HepG2 (cell line): ENCODE results near the gene TYMS. TPM values are rescaled to one million over a fixed set of nuclear protein-coding genes. Genes with fewer than 3 reads are reported as not detected.
A peak's percentile ranks its signal among the peaks of the same experiment; 100 is the strongest.

Source experiments
- GABPB1 ChIP-seq: IDR thresholded peaks from 2 replicates; pipeline ENCODE4 v1.6.1; 2016; ENCODE audit warnings: mild to moderate bottlenecking, missing genetic modification reagents, moderate library complexity, missing compliant biosample characterization
- HOXA7 ChIP-seq: sonication (generic); formaldehyde crosslinking; IDR thresholded peaks from 2 replicates; pipeline ENCODE4 v1.8.1; 2022; ENCODE audit warnings: mild to moderate bottlenecking, missing genetic modification reagents, moderate library complexity
- SMYD3 ChIP-seq: sonication (generic); formaldehyde crosslinking; IDR thresholded peaks from 2 replicates; pipeline ENCODE4 v1.8.1; 2023; ENCODE audit warnings: mild to moderate bottlenecking, missing genetic modification reagents
- TBX3 ChIP-seq: fragments of 450-650 bp; IDR thresholded peaks from 2 replicates; pipeline ENCODE4 v1.6.1; 2017; ENCODE audit warnings: antibody characterized with exemption, mild to moderate bottlenecking, inconsistent platforms, borderline replicate concordance
- TEF ChIP-seq: sonication (generic); formaldehyde crosslinking; IDR thresholded peaks from 2 replicates; pipeline ENCODE4 v1.5.0; 2020; ENCODE audit warnings: missing genetic modification reagents
- XBP1 ChIP-seq: sonication (generic); formaldehyde crosslinking; IDR thresholded peaks from 2 replicates; pipeline ENCODE4 v1.5.0; 2020; ENCODE audit warnings: missing genetic modification reagents
- ZBTB40 ChIP-seq, 2 experiments: fragments of 450-650 bp in 1 of 2; sonication (generic) in 1 of 2; formaldehyde crosslinking in 1 of 2; IDR thresholded peaks; 2 replicates each; pipeline versions ENCODE4 v1.6.1 to v1.8.0; 2016 to 2022; ENCODE audit warnings: antibody characterized with exemption in 1 of 2, mild to moderate bottlenecking in 1 of 2, missing genetic modification reagents in 1 of 2
- ZNF317 ChIP-seq: sonication (generic); formaldehyde crosslinking; IDR thresholded peaks from 2 replicates; pipeline ENCODE4 v1.5.0; 2020; ENCODE audit warnings: mild to moderate bottlenecking, missing genetic modification reagents
- ZNF563 ChIP-seq: sonication (generic); formaldehyde crosslinking; IDR thresholded peaks from 2 replicates; pipeline ENCODE4 v1.8.0; 2022; ENCODE audit warnings: mild to moderate bottlenecking, moderate library complexity, missing genetic modification reagents
- ZNF720 ChIP-seq: sonication (generic); formaldehyde crosslinking; IDR thresholded peaks from 2 replicates; pipeline ENCODE4 v1.4.0; 2020; ENCODE audit warnings: missing genetic modification reagents
- polyA plus RNA-seq, 8 experiments: library from polyadenylated mRNA; depleted of rRNA in 3 of 8; stranded (reverse) in 7 of 8; unstranded in 1 of 8; fragments of >200 nt; fragmentation: Illumina TruSeq in 4 of 8; extraction: Trizol in 4 of 8; gene quantifications; 2 replicates each; pipeline versions ENCODE4 v1.2.1 to v1.2.3, GENCODE V29; 2011 to 2016; ENCODE audit warnings: low read depth in 4 of 8, missing spikeins in 1 of 8, mixed read lengths in 1 of 8; ENCODE audit not compliant: insufficient read depth in 1 of 8
- total RNA-seq, 5 experiments: library from RNA; depleted of rRNA; stranded (reverse); fragments of >200 nt; fragmentation: Illumina TruSeq; extraction: Trizol; gene quantifications; 2 replicates each; pipeline ENCODE4 v1.2.3, GENCODE V29; 2016; ENCODE audit warnings: low read depth in 1 of 5
- TF ChIP-seq, protein P1 (sequence below): sonication (generic); formaldehyde crosslinking; IDR thresholded peaks from 2 replicates; pipeline ENCODE4 v1.4.0; 2020; ENCODE audit warnings: missing genetic modification reagents

TYMS gene
- total and polyA plus RNA-seq, 2 of the 13 experiments (the other 11 are each of a cell fraction or from before 2014, with no cell fraction given) = 80.1 to 106 TPM

DNA sequence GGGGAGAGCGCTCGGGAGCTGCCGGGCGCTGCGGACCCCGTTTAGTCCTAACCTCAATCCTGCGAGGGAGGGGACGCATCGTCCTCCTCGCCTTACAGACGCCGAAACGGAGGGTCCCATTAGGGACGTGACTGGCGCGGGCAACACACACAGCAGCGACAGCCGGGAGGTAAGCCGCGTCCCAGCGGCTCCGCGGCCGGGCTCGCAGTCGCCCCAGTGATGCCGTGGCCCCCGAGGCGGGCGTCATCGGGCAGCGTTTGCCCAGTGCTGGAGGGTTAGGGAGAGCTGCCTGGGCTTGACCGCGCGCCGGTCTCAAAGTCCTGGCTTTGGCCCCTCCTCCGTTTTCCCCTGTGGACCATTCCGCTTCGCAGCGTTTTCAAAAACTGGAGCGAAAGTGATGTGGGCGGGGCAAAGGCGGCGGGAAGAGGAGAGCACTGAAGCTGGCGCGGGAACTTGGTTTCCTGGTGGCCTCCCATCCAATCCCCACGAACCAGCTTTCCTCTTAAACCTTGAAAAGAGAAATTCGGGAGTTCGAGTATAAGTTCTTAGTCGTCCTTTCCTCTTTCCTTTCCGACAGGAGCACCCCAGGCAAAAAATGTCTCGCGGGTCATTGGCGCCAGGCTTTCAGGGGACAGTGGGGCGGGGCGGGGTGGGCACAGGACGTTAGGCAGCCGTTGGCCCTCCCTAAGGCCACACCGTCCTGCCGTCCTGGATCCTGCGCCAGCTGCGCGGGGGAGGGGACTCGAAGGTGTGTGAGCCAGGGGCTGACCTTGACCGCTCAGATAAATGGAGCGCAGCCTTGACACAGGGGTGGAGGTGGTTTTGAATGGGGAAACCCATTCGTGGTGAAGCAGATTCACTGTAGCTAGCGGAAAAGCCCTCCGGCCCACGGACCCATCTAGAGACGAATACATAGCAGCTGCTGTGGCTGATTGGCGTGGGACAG, 821 bp downstream of the TYMS start (continued):
- TF ChIP-seq ZBTB40 (IDR thresholded peaks at IDR 0.05) (no peak), ZBTB40 (CRISPR knock-in tag; IDR thresholded peaks at IDR 0.05) (peak; percentile 49; the same call in 1 of the 2 replicates), TEF (CRISPR knock-in tag) (no peak), HOXA7 (CRISPR knock-in tag) (no peak), ZNF317 (no peak; the same call in none of the 2 replicates), ZNF720 (CRISPR knock-in tag) (no peak), SMYD3 (CRISPR knock-in tag) (no peak), ZNF563 (CRISPR knock-in tag) (no peak), XBP1 (CRISPR knock-in tag) (0 out of 2 replicates have a peak, but pooled peaks have one; percentile 41), TBX3 (0 out of 2 replicates have a peak, but pooled peaks have one; percentile 15), GABPB1 (CRISPR knock-in tag) (peak; percentile 67)
- TF ChIP-seq, protein P1, sequence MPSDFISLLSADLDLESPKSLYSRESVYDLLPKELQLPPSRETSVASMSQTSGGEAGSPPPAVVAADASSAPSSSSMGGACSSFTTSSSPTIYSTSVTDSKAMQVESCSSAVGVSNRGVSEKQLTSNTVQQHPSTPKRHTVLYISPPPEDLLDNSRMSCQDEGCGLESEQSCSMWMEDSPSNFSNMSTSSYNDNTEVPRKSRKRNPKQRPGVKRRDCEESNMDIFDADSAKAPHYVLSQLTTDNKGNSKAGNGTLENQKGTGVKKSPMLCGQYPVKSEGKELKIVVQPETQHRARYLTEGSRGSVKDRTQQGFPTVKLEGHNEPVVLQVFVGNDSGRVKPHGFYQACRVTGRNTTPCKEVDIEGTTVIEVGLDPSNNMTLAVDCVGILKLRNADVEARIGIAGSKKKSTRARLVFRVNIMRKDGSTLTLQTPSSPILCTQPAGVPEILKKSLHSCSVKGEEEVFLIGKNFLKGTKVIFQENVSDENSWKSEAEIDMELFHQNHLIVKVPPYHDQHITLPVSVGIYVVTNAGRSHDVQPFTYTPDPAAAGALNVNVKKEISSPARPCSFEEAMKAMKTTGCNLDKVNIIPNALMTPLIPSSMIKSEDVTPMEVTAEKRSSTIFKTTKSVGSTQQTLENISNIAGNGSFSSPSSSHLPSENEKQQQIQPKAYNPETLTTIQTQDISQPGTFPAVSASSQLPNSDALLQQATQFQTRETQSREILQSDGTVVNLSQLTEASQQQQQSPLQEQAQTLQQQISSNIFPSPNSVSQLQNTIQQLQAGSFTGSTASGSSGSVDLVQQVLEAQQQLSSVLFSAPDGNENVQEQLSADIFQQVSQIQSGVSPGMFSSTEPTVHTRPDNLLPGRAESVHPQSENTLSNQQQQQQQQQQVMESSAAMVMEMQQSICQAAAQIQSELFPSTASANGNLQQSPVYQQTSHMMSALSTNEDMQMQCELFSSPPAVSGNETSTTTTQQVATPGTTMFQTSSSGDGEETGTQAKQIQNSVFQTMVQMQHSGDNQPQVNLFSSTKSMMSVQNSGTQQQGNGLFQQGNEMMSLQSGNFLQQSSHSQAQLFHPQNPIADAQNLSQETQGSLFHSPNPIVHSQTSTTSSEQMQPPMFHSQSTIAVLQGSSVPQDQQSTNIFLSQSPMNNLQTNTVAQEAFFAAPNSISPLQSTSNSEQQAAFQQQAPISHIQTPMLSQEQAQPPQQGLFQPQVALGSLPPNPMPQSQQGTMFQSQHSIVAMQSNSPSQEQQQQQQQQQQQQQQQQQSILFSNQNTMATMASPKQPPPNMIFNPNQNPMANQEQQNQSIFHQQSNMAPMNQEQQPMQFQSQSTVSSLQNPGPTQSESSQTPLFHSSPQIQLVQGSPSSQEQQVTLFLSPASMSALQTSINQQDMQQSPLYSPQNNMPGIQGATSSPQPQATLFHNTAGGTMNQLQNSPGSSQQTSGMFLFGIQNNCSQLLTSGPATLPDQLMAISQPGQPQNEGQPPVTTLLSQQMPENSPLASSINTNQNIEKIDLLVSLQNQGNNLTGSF (CRISPR knock-in tag) = no peak
